HG03469 (cell line): ENCODE data around the gene TEX264.
"Not testable (repeated sequence)": the region's sequence is repeated elsewhere in the genome, so short reads cannot be mapped to it uniquely, and the experiment has no call there.

Source experiments
- ATAC-seq: cut with Tn5 transposase; IDR thresholded peaks from one replicate; pipeline ENCODE4 v1.9.1; 2021; ENCODE audit warnings: mild to moderate bottlenecking, moderate library complexity, moderate number of reproducible peaks; ENCODE audit not compliant: unreplicated experiment

Gene TEX264

GRCh38 chr3:51742978-51743377, 71.9 kb downstream of the TEX264 start:
- not testable (repeated sequence) for ATAC-seq

GRCh38 chr3:51747840-51748239, 76.8 kb downstream of the TEX264 start:
- no peak for ATAC-seq

GRCh38 chr3:51748327-51748726, 77.3 kb downstream of the TEX264 start:
- no peak for ATAC-seq

GRCh38 chr3:51750878-51751277, 79.8 kb downstream of the TEX264 start:
- no peak for ATAC-seq

GRCh38 chr3:51751287-51751686, 80.2 kb downstream of the TEX264 start:
- no peak for ATAC-seq
